ENCODE results near the gene CD209. TPM values are rescaled to one million over a fixed set of nuclear protein-coding genes. Genes with fewer than 3 reads are reported as not detected.

The CD209 gene
- total and polyA plus RNA-seq, 7 donors = 0.11 to 13.8 (median 2.7) TPM

DNA sequence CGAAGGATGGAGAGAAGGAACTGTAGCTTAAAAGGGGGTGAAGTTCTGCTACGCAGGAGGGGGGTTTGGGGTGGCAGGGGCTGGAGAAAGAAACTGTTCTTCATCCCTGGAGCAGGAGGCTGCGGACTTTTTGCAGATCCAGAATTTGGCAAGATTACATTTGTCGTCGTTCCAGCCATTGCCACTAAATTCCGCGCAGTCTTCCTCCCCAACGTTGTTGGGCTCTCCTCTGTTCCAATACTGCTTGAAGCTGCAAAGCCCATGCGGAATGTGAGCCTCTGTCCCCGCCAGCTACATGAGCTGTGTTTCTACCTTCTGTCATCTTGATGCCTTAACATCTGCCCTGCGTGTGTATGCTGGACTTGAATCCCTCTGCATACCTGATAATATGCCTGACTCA lies 4.3 kb downstream of the CD209 start:
- H3K4me3 ChIP-seq = no peak overlapping the region
- intact Hi-C loops (cut with DNase I) = no loop called here
- ATAC-seq (no peak), DNase-seq (no peak)
- 61 to 70% (median 62%) methylated on average over 11 of the region's 11 CpGs for WGBS, 3 donors
- TF ChIP-seq, protein P1, sequence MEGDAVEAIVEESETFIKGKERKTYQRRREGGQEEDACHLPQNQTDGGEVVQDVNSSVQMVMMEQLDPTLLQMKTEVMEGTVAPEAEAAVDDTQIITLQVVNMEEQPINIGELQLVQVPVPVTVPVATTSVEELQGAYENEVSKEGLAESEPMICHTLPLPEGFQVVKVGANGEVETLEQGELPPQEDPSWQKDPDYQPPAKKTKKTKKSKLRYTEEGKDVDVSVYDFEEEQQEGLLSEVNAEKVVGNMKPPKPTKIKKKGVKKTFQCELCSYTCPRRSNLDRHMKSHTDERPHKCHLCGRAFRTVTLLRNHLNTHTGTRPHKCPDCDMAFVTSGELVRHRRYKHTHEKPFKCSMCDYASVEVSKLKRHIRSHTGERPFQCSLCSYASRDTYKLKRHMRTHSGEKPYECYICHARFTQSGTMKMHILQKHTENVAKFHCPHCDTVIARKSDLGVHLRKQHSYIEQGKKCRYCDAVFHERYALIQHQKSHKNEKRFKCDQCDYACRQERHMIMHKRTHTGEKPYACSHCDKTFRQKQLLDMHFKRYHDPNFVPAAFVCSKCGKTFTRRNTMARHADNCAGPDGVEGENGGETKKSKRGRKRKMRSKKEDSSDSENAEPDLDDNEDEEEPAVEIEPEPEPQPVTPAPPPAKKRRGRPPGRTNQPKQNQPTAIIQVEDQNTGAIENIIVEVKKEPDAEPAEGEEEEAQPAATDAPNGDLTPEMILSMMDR (IDR thresholded peaks at IDR 0.05) = no peak
- H3K4me1 ChIP-seq = no peaks in the 10 kb centered on the region
- H3K27me3 ChIP-seq (ENCODE audit: insufficient read depth in 3 of 3, low read length in 2 of 3) = no peaks in the 10 kb centered on the region
- no peak overlapping the region for H3K27ac ChIP-seq
- no peaks in the 10 kb centered on the region for H3K9me3 ChIP-seq
- no peaks in the 10 kb centered on the region for H3K36me3 ChIP-seq (ENCODE audit: insufficient read depth in 1 of 2, low read depth in 1 of 2)

DNA sequence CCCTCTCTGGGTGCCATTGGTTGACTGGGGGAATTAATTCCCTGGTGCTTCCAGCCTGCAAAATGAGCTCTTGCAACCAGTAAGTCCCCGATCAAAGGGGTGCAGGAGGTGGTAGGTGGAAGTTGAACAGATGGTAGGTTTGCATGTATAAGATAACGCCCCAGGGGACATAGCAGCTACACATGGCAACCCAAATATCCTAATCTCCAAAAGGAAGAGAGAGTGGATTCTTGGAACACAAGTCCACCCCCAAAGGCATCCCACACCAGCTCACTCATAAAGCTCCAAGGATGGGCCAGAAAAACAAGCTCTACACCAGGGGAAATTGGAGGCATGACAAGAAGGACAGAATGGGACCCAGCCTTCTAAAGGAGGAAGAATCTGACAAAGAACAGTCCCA lies 4.8 kb downstream of the CD209 start:
- TF ChIP-seq, protein P1 (IDR thresholded peaks at IDR 0.05) = no peak
- no peaks in the 10 kb centered on the region for H3K27me3 ChIP-seq (ENCODE audit: insufficient read depth in 3 of 3, low read length in 2 of 3)
- no peak for ATAC-seq

DNA sequence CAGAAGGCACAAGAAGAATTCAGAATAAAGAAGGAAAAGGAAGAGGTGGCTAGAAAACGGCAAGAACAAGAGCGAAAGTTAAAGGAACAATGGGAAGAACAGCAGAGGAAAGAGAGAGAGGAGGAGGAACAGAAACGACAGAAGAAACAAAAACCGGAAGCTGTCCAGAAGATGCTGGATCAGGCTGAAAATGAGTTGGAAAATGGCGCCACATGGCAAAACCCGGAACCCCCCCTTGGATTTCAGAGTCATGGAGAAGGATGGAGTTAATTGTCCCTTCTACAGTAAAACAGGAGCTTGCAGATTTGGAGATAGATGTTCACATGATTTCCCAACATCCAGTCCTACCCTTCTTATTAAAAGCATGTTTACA lies 6.7 kb downstream of the CD209 start:
- Histone ChIP-seq H3K9me3 (no peaks in the 10 kb centered on the region), H3K27me3 (ENCODE audit: insufficient read depth in 3 of 3, low read length in 2 of 3) (peaks cover 0 to under 1% (median 0%) of the 10 kb centered on the region in 3 donors), H3K4me1 (no peaks in the 10 kb centered on the region), H3K36me3 (ENCODE audit: insufficient read depth in 1 of 2, low read depth in 1 of 2) (no peaks in the 10 kb centered on the region), H3K4me3 (no peak overlapping the region), H3K27ac (no peak overlapping the region)
- TF ChIP-seq, protein P1 (IDR thresholded peaks at IDR 0.05) = no peak
- ATAC-seq (no peak), DNase-seq (no peak)
- intact Hi-C loops (cut with DNase I) = no loop called here
- WGBS, 3 donors = 74 to 78% (median 76%) methylated on average over 6 of the region's 6 CpGs

More for the DNA sequence above, 4.8 kb downstream of the CD209 start:
- WGBS, 3 donors = 55 to 66% (median 63%) methylated on average over 2 of the region's 2 CpGs
- intact Hi-C loops (cut with DNase I) = no loop called here
- Histone ChIP-seq H3K9me3 (no peaks in the 10 kb centered on the region), H3K4me1 (no peaks in the 10 kb centered on the region), H3K27ac (no peak overlapping the region), H3K36me3 (ENCODE audit: insufficient read depth in 1 of 2, low read depth in 1 of 2) (no peaks in the 10 kb centered on the region), H3K4me3 (no peak overlapping the region)
- DNase-seq = no peak

DNA sequence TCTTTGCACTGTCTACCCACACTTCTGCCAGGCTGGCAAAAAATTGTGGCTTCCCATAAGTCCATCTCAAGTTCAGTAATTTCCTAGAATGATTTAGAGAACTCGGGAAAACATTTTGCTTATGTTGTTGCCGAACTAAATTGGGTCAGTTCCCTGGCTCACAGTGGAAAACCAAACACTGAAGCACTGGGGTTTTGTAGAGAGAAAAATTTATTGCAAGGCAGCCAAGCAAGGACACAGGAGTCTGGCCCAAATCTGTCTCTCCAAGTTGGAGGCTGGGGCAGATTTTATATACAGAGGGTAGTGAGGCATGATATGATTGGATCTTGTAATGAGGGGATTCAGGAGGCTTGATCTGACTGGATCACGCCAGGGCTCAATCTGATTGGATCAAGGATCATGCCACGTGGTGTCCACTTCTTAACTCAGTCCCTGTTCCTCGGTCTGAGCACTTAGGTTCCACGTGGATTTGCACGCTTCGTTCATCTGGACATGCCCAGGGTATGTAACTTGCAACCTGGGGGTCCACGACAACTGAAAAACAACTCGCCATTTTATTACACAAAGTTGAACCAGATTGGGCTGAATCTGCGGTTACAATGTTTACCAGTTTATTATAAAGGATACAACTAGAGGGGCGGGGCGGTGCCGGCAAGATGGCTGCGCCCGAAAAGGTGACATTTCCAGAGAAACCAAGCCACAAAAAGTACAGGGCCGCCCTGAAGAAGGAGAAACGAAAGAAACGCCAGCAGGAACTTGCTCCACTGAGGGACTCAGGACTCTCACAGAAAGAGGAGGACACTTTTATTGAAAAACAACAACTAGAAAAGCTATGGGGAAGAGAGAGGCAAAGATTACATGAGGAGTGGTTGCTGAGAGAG lies 7.3 kb downstream of the CD209 start:
- TF ChIP-seq, protein P1 (IDR thresholded peaks at IDR 0.05) = no peak
- H3K4me3 ChIP-seq = no peak overlapping the region
- no peaks in the 10 kb centered on the region for H3K36me3 ChIP-seq (ENCODE audit: insufficient read depth in 1 of 2, low read depth in 1 of 2)
- no peak overlapping the region for H3K27ac ChIP-seq
- no peak for DNase-seq
- no peaks in the 10 kb centered on the region for H3K4me1 ChIP-seq
- intact Hi-C loops (cut with DNase I) = no loop called here
- 72 to 74% (median 73%) methylated on average over 19 of the region's 19 CpGs for WGBS, 3 donors
- H3K27me3 ChIP-seq (ENCODE audit: insufficient read depth in 3 of 3, low read length in 2 of 3) = peaks cover 0 to 7% (median 0%) of the 10 kb centered on the region in 3 donors
- ATAC-seq = no peak
- H3K9me3 ChIP-seq = no peaks in the 10 kb centered on the region
